IMR-90 (cell line): ENCODE results near the gene ROMO1.

Experiments used
- BHLHE40 ChIP-seq: fragments of 150-350 bp; IDR thresholded peaks from 2 replicates; pipeline ENCODE4 v1.6.1; 2016; ENCODE audit warnings: mild to moderate bottlenecking, low read depth, low read length
- MXI1 ChIP-seq: IDR thresholded peaks from 2 replicates; pipeline ENCODE4 v1.6.1; 2012; ENCODE audit warnings: low read depth, mild to moderate bottlenecking, low read length, moderate library complexity, borderline replicate concordance
- NFE2L2 ChIP-seq: fragments of 150-350 bp; IDR thresholded peaks from 2 replicates; pipeline ENCODE4 v1.6.1; 2016; ENCODE audit warnings: low read depth, mild to moderate bottlenecking, low read length
- POLR2A ChIP-seq: IDR thresholded peaks from 2 replicates; pipeline ENCODE4 v1.6.1; 2012; ENCODE audit warnings: mild to moderate bottlenecking, low read depth, low read length
- TF ChIP-seq, protein P1 (sequence below): conservative IDR thresholded peaks from 2 replicates; pipeline ENCODE4 v1.5.1; 2012; ENCODE audit warnings: mild to moderate bottlenecking, low read depth, low read length, improper control_type of control experiment
- TF ChIP-seq, protein P2 (sequence below): fragments of 150-350 bp; IDR thresholded peaks from 2 replicates; pipeline ENCODE4 v1.6.1; 2016; ENCODE audit warnings: low read depth, mild to moderate bottlenecking, low read length, moderate library complexity, borderline replicate concordance

DNA sequence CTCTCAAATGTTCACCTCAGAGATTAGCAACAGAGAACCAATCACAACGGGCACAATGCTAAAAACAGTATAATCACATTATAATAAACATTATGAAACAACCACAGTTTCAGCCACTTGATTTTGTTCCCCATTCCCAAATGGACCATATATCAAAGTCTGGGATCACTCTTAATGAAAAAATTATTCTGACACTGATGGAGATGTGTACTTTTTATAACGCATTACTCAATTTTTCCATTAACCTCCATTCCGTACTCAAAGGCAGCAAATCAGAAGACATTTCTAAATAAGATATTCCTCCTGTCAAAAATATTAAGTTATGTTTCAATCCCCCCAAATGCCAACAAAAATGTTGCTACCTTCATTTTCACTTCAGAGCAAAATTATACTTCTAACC lies 37.3 kb upstream of the ROMO1 start:
- TF ChIP-seq POLR2A (no peak), BHLHE40 (no peak), NFE2L2 (no peak), MXI1 (no peak)
- TF ChIP-seq, protein P1, sequence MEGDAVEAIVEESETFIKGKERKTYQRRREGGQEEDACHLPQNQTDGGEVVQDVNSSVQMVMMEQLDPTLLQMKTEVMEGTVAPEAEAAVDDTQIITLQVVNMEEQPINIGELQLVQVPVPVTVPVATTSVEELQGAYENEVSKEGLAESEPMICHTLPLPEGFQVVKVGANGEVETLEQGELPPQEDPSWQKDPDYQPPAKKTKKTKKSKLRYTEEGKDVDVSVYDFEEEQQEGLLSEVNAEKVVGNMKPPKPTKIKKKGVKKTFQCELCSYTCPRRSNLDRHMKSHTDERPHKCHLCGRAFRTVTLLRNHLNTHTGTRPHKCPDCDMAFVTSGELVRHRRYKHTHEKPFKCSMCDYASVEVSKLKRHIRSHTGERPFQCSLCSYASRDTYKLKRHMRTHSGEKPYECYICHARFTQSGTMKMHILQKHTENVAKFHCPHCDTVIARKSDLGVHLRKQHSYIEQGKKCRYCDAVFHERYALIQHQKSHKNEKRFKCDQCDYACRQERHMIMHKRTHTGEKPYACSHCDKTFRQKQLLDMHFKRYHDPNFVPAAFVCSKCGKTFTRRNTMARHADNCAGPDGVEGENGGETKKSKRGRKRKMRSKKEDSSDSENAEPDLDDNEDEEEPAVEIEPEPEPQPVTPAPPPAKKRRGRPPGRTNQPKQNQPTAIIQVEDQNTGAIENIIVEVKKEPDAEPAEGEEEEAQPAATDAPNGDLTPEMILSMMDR, result no peak
- TF ChIP-seq, protein P2, sequence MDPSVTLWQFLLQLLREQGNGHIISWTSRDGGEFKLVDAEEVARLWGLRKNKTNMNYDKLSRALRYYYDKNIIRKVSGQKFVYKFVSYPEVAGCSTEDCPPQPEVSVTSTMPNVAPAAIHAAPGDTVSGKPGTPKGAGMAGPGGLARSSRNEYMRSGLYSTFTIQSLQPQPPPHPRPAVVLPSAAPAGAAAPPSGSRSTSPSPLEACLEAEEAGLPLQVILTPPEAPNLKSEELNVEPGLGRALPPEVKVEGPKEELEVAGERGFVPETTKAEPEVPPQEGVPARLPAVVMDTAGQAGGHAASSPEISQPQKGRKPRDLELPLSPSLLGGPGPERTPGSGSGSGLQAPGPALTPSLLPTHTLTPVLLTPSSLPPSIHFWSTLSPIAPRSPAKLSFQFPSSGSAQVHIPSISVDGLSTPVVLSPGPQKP, result no peak
